GM19238 (cell line): Measurements from ENCODE around the gene TUBA1B.

Source experiments
- DNase-seq: peaks from one replicate; pipeline ENCODE4 v3.0.0; 2011; ENCODE audit warnings: low spot score; ENCODE audit not compliant: insufficient read length

The TUBA1B gene

GRCh38 chr12:49126852-49127763, 4.1 kb downstream of the TUBA1B start:
- DNase-seq = no peak

GRCh38 chr12:49121047-49121696, 10.0 kb downstream of the TUBA1B start:
- no peak for DNase-seq

- no peak for DNase-seq
These were observed 20.0 kb downstream of the TUBA1B start for GRCh38 chr12:49111206-49111605.

- peak; percentile 95 for DNase-seq
These were observed 20.6 kb downstream of the TUBA1B start, which contains the start of gene LMBR1L for GRCh38 chr12:49110464-49111155. TSS of gene LMBR1L (minus strand) at chr12:49110847. CDS start at chr12:49110555, 292 bp downstream.

- DNase-seq = no peak
These were observed 21.3 kb downstream of the TUBA1B start for GRCh38 chr12:49109641-49110463.

- DNase-seq = no peak
These were observed 22.2 kb downstream of the TUBA1B start for GRCh38 chr12:49108958-49109404.

- no peak for DNase-seq
These were observed 25.6 kb downstream of the TUBA1B start for GRCh38 chr12:49105504-49106084.

GRCh38 chr12:49104822-49105221, 26.4 kb downstream of the TUBA1B start:
- DNase-seq = no peak

- no peak for DNase-seq
These were observed 30.8 kb downstream of the TUBA1B start for GRCh38 chr12:49100380-49100779.

- DNase-seq = no peak
These were observed 32.5 kb downstream of the TUBA1B start for GRCh38 chr12:49098703-49099102.

- peak; percentile 61 for DNase-seq
These were observed 33.2 kb downstream of the TUBA1B start for GRCh38 chr12:49098035-49098451.

GRCh38 chr12:49097381-49097780, 33.8 kb downstream of the TUBA1B start:
- DNase-seq = no peak

GRCh38 chr12:49094975-49095365, 36.2 kb downstream of the TUBA1B start:
- no peak for DNase-seq

GRCh38 chr12:49094160-49094974, 36.8 kb downstream of the TUBA1B start, which contains the start of gene DHH:
TSS of gene DHH (minus strand) at chr12:49094801. CDS start at chr12:49094512, 289 bp downstream.
- no peak for DNase-seq

GRCh38 chr12:49093792-49094159, 37.4 kb downstream of the TUBA1B start:
- DNase-seq = no peak

- DNase-seq = no peak
These were observed 38.3 kb downstream of the TUBA1B start for GRCh38 chr12:49092816-49093406.

- DNase-seq = peak; percentile 80
These were observed 38.9 kb downstream of the TUBA1B start for GRCh38 chr12:49092086-49092815.

- DNase-seq = no peak
These were observed 39.4 kb downstream of the TUBA1B start for GRCh38 chr12:49091836-49092085.
